H1 (cell line): ENCODE measurements around the gene LRRC14B. TPM values are rescaled to one million over a fixed set of nuclear protein-coding genes. Genes with fewer than 3 reads are reported as not detected.

ENCODE experiments used
- GABPA ChIP-seq: IDR thresholded peaks from 2 replicates; pipeline ENCODE4 v1.6.1; 2011; ENCODE audit warnings: mild to moderate bottlenecking, low read length, moderate library complexity, borderline replicate concordance; ENCODE audit not compliant: insufficient read depth
- JUN ChIP-seq: IDR thresholded peaks from 2 replicates; pipeline ENCODE4 v1.6.1; 2011; ENCODE audit warnings: low read depth, mild to moderate bottlenecking, improper control_type of control experiment, low read length
- KDM4A ChIP-seq: IDR thresholded peaks from one replicate; pipeline ENCODE4 v1.7.1; 2012; ENCODE audit warnings: low read depth, mild to moderate bottlenecking, moderate library complexity, low read length, inconsistent platforms; ENCODE audit not compliant: severe bottlenecking
- NRF1 ChIP-seq: IDR thresholded peaks from 2 replicates; pipeline ENCODE4 v1.6.1; 2011; ENCODE audit warnings: mild to moderate bottlenecking, low read depth, low read length, improper control_type of control experiment
- POU5F1 ChIP-seq: IDR thresholded peaks from 2 replicates; pipeline ENCODE4 v1.6.1; 2011; ENCODE audit warnings: low read depth, mild to moderate bottlenecking, low read length, moderate library complexity
- RAD21 ChIP-seq, 2 experiments: IDR thresholded peaks in 1 of 2; conservative IDR thresholded peaks in 1 of 2; 2 replicates each; pipeline ENCODE4 v1.6.1; 2011; ENCODE audit warnings: low read depth in 2 of 2, low read length in 2 of 2, improper control_type of control experiment in 1 of 2, inconsistent platforms in 1 of 2, mild to moderate bottlenecking in 1 of 2, moderate library complexity in 1 of 2
- polyA plus RNA-seq, 7 experiments: library from polyadenylated mRNA; depleted of rRNA in 3 of 7; stranded (reverse) in 5 of 7; unstranded in 2 of 7; fragments of >200 nt in 5 of 7; fragments of 200-250 nt in 2 of 7; gene quantifications; 1 replicate in 5 of 7; 2 replicates in 1 of 7; 4 replicates in 1 of 7; pipeline versions ENCODE4 v1.2.1 to v1.2.3, GENCODE V29; 2011 to 2013; ENCODE audit warnings: missing spikeins in 2 of 7, mixed read lengths in 2 of 7
- total RNA-seq: library from RNA; stranded (reverse); fragmentation: NEBNext Ultra II Directional; extraction: Animal tissue kit (Norgen Biotek cat#: 25700); gene quantifications from 2 replicates; pipeline ENCODE4 v1.2.1, GENCODE V29; 2021
- TF ChIP-seq, protein P1 (sequence below): IDR thresholded peaks from 2 replicates; pipeline ENCODE4 v1.6.1; 2012; ENCODE audit warnings: low read length, inconsistent platforms
- TF ChIP-seq, protein P2 (sequence below): fragments of 300-600 bp; sonication (generic); IDR thresholded peaks from 2 replicates; pipeline ENCODE4 v1.7.1; 2012; ENCODE audit warnings: low read length, moderate library complexity, mild to moderate bottlenecking, inconsistent platforms; ENCODE audit not compliant: insufficient replicate concordance

The LRRC14B gene
- total and polyA plus RNA-seq, 2 of the 8 experiments (the other 6 are each of a cell fraction or from before 2014, with no cell fraction given) = not detected

- TF ChIP-seq, protein P1, sequence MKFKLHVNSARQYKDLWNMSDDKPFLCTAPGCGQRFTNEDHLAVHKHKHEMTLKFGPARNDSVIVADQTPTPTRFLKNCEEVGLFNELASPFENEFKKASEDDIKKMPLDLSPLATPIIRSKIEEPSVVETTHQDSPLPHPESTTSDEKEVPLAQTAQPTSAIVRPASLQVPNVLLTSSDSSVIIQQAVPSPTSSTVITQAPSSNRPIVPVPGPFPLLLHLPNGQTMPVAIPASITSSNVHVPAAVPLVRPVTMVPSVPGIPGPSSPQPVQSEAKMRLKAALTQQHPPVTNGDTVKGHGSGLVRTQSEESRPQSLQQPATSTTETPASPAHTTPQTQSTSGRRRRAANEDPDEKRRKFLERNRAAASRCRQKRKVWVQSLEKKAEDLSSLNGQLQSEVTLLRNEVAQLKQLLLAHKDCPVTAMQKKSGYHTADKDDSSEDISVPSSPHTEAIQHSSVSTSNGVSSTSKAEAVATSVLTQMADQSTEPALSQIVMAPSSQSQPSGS = no peak
- no peak for TF ChIP-seq POU5F1
- TF ChIP-seq KDM4A = no peak
- TF ChIP-seq GABPA = no peak
- TF ChIP-seq, protein P2, sequence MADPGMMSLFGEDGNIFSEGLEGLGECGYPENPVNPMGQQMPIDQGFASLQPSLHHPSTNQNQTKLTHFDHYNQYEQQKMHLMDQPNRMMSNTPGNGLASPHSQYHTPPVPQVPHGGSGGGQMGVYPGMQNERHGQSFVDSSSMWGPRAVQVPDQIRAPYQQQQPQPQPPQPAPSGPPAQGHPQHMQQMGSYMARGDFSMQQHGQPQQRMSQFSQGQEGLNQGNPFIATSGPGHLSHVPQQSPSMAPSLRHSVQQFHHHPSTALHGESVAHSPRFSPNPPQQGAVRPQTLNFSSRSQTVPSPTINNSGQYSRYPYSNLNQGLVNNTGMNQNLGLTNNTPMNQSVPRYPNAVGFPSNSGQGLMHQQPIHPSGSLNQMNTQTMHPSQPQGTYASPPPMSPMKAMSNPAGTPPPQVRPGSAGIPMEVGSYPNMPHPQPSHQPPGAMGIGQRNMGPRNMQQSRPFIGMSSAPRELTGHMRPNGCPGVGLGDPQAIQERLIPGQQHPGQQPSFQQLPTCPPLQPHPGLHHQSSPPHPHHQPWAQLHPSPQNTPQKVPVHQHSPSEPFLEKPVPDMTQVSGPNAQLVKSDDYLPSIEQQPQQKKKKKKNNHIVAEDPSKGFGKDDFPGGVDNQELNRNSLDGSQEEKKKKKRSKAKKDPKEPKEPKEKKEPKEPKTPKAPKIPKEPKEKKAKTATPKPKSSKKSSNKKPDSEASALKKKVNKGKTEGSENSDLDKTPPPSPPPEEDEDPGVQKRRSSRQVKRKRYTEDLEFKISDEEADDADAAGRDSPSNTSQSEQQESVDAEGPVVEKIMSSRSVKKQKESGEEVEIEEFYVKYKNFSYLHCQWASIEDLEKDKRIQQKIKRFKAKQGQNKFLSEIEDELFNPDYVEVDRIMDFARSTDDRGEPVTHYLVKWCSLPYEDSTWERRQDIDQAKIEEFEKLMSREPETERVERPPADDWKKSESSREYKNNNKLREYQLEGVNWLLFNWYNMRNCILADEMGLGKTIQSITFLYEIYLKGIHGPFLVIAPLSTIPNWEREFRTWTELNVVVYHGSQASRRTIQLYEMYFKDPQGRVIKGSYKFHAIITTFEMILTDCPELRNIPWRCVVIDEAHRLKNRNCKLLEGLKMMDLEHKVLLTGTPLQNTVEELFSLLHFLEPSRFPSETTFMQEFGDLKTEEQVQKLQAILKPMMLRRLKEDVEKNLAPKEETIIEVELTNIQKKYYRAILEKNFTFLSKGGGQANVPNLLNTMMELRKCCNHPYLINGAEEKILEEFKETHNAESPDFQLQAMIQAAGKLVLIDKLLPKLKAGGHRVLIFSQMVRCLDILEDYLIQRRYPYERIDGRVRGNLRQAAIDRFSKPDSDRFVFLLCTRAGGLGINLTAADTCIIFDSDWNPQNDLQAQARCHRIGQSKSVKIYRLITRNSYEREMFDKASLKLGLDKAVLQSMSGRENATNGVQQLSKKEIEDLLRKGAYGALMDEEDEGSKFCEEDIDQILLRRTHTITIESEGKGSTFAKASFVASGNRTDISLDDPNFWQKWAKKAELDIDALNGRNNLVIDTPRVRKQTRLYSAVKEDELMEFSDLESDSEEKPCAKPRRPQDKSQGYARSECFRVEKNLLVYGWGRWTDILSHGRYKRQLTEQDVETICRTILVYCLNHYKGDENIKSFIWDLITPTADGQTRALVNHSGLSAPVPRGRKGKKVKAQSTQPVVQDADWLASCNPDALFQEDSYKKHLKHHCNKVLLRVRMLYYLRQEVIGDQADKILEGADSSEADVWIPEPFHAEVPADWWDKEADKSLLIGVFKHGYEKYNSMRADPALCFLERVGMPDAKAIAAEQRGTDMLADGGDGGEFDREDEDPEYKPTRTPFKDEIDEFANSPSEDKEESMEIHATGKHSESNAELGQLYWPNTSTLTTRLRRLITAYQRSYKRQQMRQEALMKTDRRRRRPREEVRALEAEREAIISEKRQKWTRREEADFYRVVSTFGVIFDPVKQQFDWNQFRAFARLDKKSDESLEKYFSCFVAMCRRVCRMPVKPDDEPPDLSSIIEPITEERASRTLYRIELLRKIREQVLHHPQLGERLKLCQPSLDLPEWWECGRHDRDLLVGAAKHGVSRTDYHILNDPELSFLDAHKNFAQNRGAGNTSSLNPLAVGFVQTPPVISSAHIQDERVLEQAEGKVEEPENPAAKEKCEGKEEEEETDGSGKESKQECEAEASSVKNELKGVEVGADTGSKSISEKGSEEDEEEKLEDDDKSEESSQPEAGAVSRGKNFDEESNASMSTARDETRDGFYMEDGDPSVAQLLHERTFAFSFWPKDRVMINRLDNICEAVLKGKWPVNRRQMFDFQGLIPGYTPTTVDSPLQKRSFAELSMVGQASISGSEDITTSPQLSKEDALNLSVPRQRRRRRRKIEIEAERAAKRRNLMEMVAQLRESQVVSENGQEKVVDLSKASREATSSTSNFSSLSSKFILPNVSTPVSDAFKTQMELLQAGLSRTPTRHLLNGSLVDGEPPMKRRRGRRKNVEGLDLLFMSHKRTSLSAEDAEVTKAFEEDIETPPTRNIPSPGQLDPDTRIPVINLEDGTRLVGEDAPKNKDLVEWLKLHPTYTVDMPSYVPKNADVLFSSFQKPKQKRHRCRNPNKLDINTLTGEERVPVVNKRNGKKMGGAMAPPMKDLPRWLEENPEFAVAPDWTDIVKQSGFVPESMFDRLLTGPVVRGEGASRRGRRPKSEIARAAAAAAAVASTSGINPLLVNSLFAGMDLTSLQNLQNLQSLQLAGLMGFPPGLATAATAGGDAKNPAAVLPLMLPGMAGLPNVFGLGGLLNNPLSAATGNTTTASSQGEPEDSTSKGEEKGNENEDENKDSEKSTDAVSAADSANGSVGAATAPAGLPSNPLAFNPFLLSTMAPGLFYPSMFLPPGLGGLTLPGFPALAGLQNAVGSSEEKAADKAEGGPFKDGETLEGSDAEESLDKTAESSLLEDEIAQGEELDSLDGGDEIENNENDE = no peak
- no peak for TF ChIP-seq JUN
- TF ChIP-seq NRF1 = no peak
- TF ChIP-seq RAD21 (IDR thresholded peaks at IDR 0.05 in 1 of 2, conservative IDR thresholded peaks at IDR 0.05 in 1 of 2; ENCODE audit: low read depth in 2 of 2, low read length in 2 of 2) = no peak
Observed at GRCh38 chr5:144941-145340, 46.4 kb upstream of the LRRC14B start (continued).
